ENCODE measurements around the gene ILF3.
A peak's percentile ranks its signal among the peaks of the same experiment; 100 is the strongest.

GRCh38 chr19:10717356-10718204 is 63.4 kb downstream of the ILF3 start, which contains the start of gene DNM2:
- TF ChIP-seq CTCF (IDR thresholded peaks at IDR 0.05) = peak; percentile 76
- no peak for TF ChIP-seq PHF8 (IDR thresholded peaks at IDR 0.05; ENCODE audit: borderline replicate concordance, low read depth)
- TF ChIP-seq BHLHE40 (IDR thresholded peaks at IDR 0.05; ENCODE audit: low read depth, low read length) = peak; percentile 83
- peak; percentile 99 for TF ChIP-seq PBX3 (IDR thresholded peaks at IDR 0.05)
- TF ChIP-seq POLR2A (IDR thresholded peaks at IDR 0.05; ENCODE audit: low read length) = peak; percentile 61
- no peak for TF ChIP-seq EHMT2 (IDR thresholded peaks at IDR 0.05; ENCODE audit: low read depth)
